Suprapubic skin (tissue), 3 donors: Measurements from ENCODE around the gene PTPRN2.

ENCODE experiments used
- POLR2A ChIP-seq, 2 donors: fragments of 450-650 bp; IDR thresholded peaks; one replicate each; pipeline ENCODE4 v1.6.1; 2017; ENCODE audit warnings: antibody characterized with exemption in 2 of 2, mild to moderate bottlenecking in 2 of 2, moderate library complexity in 2 of 2
- TF ChIP-seq, protein P1 (sequence below), 2 donors: fragments of 200-600 bp in 1 of 2; fragments of 450-650 bp in 1 of 2; sonication (generic) in 1 of 2; IDR thresholded peaks; one replicate each; pipeline ENCODE4 v1.5.1; 2016 to 2019; ENCODE audit warnings: antibody characterized with exemption in 2 of 2, mild to moderate bottlenecking in 1 of 2, moderate library complexity in 1 of 2

DNA sequence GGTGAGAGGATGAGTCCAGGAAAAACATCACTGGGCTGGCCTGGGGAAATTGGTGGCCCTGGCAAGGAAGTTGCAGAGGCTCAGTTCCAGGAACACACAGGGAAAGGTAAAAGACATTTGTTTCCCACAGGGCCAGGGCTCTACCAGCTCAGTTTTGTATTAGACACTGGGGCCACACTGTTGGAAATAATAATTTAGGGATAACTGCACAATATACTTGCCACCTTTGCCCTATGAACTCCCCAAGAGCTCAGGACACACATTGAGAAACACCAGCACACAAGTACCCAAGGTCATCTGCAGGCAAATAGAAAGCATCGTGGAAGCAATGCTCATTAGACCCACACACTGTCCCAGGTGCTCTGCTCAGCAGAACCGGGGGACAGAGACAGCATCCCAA is 617.6 kb downstream of the PTPRN2 start:
- TF ChIP-seq, protein P1, sequence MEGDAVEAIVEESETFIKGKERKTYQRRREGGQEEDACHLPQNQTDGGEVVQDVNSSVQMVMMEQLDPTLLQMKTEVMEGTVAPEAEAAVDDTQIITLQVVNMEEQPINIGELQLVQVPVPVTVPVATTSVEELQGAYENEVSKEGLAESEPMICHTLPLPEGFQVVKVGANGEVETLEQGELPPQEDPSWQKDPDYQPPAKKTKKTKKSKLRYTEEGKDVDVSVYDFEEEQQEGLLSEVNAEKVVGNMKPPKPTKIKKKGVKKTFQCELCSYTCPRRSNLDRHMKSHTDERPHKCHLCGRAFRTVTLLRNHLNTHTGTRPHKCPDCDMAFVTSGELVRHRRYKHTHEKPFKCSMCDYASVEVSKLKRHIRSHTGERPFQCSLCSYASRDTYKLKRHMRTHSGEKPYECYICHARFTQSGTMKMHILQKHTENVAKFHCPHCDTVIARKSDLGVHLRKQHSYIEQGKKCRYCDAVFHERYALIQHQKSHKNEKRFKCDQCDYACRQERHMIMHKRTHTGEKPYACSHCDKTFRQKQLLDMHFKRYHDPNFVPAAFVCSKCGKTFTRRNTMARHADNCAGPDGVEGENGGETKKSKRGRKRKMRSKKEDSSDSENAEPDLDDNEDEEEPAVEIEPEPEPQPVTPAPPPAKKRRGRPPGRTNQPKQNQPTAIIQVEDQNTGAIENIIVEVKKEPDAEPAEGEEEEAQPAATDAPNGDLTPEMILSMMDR (IDR thresholded peaks at IDR 0.05): no peak
- TF ChIP-seq POLR2A (IDR thresholded peaks at IDR 0.05): no peak
